Stomach smooth muscle (tissue), 2 donors: ENCODE data around the gene C3orf22.

Source experiments
- H3K27ac ChIP-seq: one replicate; pipeline ENCODE4 v1.7.0; 2013; ENCODE audit warnings: mild to moderate bottlenecking, low read length, inconsistent platforms
- H3K27me3 ChIP-seq, 2 donors: one replicate each; pipeline ENCODE4 v1.7.0; 2013; ENCODE audit warnings: low read length in 2 of 2; ENCODE audit not compliant: insufficient read depth in 2 of 2, control insufficient read depth in 1 of 2
- H3K36me3 ChIP-seq, 2 donors: one replicate each; pipeline ENCODE4 v1.7.0; 2013; ENCODE audit warnings: low read length in 2 of 2; ENCODE audit not compliant: control insufficient read depth in 2 of 2, insufficient read depth in 2 of 2
- H3K4me1 ChIP-seq: one replicate; pipeline ENCODE4 v1.7.0; 2013; ENCODE audit warnings: low read length; ENCODE audit not compliant: control insufficient read depth, insufficient read depth
- H3K4me3 ChIP-seq, 2 donors: one replicate each; pipeline ENCODE4 v1.7.0; 2013; ENCODE audit warnings: low read length in 2 of 2
- H3K9ac ChIP-seq, 2 donors: one replicate each; pipeline ENCODE4 v1.7.0; 2013; ENCODE audit warnings: low read length in 2 of 2, mild to moderate bottlenecking in 1 of 2
- H3K9me3 ChIP-seq, 2 donors: one replicate each; pipeline ENCODE4 v1.7.0; 2013; ENCODE audit warnings: low read length in 2 of 2; ENCODE audit not compliant: control insufficient read depth in 2 of 2
- donor health status: healthy.
- donor health status: Pancreatic carcinoma.

The C3orf22 gene

DNA sequence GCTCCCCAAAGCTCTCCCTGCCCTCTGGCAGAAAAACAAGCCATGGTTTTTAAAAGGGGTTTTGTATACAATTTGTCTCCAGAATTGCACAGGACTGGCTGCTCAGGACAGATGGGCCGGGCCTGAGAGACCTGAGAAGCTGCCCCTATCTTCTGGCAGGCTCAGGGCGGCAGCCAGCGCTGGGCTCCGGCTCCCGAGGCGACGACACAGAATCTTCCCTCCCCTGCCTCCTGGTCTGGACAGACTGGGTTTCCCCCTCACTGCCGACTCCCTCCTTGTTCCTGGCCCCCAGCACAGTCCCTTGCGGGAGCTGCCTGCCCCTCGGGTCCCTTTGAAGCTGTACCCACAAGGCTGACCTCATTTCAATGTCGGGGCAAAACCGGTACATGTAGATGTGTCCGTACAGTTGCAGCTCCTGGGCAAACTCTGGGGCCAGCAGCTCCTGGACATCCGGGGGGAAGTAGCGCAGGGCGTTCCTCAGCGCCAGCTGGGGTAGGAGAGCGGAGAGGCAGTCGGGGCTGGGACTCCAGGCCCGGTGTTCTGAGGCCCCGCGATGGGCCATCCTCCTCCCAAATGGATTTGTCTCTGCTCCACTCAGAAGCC lies 48.3 kb downstream of the C3orf22 start:
- Histone ChIP-seq H3K9me3 (no peaks in the 10 kb centered on the region), H3K4me1 (peaks cover 13% of the 10 kb centered on the region), H3K9ac (peak overlapping the region in 1 of 2 donors; percentile 42), H3K27me3 (no peaks in the 10 kb centered on the region), H3K4me3 (peak overlapping the region in 1 of 2 donors; percentile 35), H3K27ac (peak overlapping the region; percentile 58), H3K36me3 (no peaks in the 10 kb centered on the region)

DNA sequence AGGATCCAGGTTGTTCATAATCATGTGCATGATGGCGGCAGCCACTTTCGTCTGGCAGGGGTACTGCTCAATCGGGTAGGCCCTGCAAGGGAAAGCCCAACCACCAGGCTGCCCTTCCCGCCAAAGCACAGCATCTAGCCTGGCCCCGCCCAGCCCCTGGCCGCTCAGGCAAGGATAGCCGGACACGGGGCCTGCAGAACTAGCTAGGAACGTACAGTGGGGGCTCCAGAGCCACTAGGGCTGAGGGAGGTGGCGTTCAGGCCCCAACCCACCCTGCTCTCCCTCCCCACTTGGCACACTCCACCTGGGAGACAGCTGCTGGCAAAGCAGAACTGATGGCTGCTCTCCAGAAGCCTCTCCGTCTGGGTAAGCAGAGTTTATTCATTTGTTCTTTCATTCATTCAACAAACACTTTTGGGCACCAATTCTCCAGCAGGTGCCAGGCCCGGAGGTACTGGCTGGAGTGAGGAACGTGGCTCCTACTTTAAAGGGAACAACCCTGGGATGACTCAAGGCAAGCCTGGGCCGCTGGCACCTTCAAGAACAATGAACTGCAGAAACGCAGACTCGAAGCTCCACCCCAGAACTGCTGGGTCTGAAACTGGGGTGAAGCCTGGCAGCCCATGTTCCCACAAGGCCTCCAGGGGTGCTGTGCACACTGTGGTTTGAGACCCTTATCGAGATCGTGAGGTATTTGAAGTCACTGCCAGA lies 49.0 kb downstream of the C3orf22 start:
- Histone ChIP-seq H3K4me3 (peak overlapping the region in 1 of 2 donors; percentile 35), H3K4me1 (peaks cover 13% of the 10 kb centered on the region), H3K9ac (peak overlapping the region in 1 of 2 donors; percentile 42), H3K36me3 (no peaks in the 10 kb centered on the region), H3K27ac (peak overlapping the region; percentile 58), H3K9me3 (no peaks in the 10 kb centered on the region), H3K27me3 (peaks cover 0 to 3% of the 10 kb centered on the region in 2 donors)

DNA sequence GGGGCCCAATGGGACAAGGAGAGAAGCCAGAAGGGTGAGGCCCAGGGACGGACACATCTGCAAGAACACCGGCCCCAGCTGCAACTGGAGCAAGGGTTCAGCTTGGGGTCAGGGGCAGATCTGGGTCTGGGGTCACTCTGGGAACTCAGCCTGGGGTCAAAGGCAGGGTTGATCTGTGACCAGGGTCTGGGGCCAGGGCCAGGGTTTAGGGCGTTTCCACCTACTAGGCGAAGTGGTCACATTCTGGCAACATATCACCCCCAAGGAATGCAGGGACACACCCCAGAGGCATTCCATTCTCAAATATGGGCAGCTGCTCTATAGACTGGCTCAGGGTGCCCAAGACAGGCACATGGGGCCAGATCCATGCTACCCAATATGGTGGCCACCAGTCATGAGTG lies 50.2 kb downstream of the C3orf22 start:
- no peak overlapping the region for H3K9ac ChIP-seq
- H3K36me3 ChIP-seq: no peaks in the 10 kb centered on the region
- H3K27ac ChIP-seq: no peak overlapping the region
- no peak overlapping the region for H3K4me3 ChIP-seq
- peaks cover 0 to 3% of the 10 kb centered on the region in 2 donors for H3K27me3 ChIP-seq
- peaks cover 13% of the 10 kb centered on the region for H3K4me1 ChIP-seq
- no peaks in the 10 kb centered on the region for H3K9me3 ChIP-seq

DNA sequence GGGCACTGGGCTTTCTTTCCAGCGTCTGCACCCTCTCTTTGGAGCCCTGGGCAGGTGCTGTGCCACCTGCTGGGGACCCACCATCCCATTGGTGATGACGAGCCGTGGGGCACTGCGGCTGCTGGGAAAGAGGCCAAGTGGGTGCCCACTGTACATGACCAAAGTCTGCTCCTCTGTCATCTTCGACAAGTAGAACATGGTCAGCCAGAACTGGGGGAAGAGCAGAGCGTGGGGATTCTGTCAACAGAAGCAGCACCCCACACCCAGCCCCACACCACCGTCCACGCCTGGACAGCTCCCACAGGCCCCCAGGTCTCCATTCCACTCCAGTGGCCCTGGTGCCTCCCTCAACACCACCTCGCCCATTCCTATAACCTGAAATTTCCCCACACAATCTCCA lies 50.8 kb downstream of the C3orf22 start:
- H3K36me3 ChIP-seq: no peaks in the 10 kb centered on the region
- H3K4me1 ChIP-seq: peaks cover 13% of the 10 kb centered on the region
- no peak overlapping the region for H3K9ac ChIP-seq
- H3K27ac ChIP-seq: no peak overlapping the region
- peaks cover 0 to 3% of the 10 kb centered on the region in 2 donors for H3K27me3 ChIP-seq
- H3K9me3 ChIP-seq: no peaks in the 10 kb centered on the region
- no peak overlapping the region for H3K4me3 ChIP-seq

DNA sequence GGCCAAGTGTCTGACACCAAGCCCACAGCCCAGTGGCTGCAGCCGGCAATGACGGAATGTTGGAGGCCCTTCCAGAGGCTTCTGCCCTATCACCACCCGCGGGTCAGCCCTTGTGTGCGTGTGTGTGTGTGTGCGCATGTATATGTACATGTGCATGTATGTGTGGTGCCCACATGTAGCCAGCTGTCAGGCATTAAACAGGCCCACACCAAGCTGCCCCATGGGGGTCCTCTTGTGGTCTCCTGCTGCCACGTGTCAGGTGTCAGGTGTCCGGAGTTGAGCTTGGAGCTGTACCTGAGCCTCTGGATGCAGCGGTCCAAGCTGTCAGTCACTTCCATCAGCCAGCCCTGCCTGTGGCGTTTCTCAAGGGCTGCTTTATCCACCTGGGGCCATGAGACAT lies 55.0 kb downstream of the C3orf22 start:
- H3K9ac ChIP-seq: no peak overlapping the region
- no peak overlapping the region for H3K4me3 ChIP-seq
- no peaks in the 10 kb centered on the region for H3K4me1 ChIP-seq
- peaks cover 0 to 3% of the 10 kb centered on the region in 2 donors for H3K9me3 ChIP-seq
- peaks cover 0 to 3% of the 10 kb centered on the region in 2 donors for H3K27me3 ChIP-seq
- H3K36me3 ChIP-seq: no peaks in the 10 kb centered on the region
- no peak overlapping the region for H3K27ac ChIP-seq

DNA sequence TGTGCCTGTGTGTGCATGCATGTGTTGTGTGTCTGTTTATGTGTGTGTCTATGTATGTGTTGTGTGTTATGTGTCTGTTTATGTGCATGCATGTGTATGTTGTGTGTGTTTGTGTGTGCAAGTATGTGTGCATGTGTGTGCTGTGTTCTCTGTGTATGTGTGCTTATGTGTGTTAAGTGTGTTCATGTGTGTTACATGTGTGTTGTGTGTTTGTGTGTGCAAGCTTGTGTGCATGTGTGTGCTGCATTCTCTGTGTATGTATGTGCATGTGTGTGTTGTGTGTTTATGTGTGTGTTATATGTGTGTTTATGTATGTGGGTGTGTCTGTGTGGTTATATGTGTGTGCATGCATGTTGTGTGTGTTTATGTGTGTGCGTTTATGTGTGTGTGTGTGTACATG lies 56.1 kb downstream of the C3orf22 start:
- H3K36me3 ChIP-seq: no peaks in the 10 kb centered on the region
- no peak overlapping the region for H3K4me3 ChIP-seq
- no peaks in the 10 kb centered on the region for H3K4me1 ChIP-seq
- H3K27ac ChIP-seq: no peak overlapping the region
- peaks cover 0 to 3% of the 10 kb centered on the region in 2 donors for H3K9me3 ChIP-seq
- H3K9ac ChIP-seq: no peak overlapping the region
- H3K27me3 ChIP-seq: peaks cover 0 to 3% of the 10 kb centered on the region in 2 donors

DNA sequence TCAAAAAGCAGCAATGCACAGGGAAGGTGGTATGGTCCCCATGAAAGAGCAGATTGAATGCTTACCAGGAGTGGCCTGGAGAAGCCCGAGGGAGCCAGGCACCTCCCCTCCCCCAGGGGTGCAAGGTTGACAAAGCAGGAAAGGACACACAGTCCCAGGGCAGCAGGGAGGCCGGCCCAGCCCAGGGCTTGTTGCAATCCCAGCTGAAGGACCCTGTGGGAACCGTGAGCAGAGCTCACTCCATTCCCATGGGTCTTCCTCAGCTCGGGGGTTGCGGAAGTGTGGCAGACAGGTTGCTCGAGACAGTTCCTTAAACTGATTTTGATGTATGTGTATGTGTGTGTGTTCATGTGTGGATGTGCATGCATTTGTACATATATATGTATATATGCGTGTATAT lies 57.0 kb downstream of the C3orf22 start:
- Histone ChIP-seq H3K36me3 (no peaks in the 10 kb centered on the region), H3K4me3 (no peak overlapping the region), H3K4me1 (no peaks in the 10 kb centered on the region)

DNA sequence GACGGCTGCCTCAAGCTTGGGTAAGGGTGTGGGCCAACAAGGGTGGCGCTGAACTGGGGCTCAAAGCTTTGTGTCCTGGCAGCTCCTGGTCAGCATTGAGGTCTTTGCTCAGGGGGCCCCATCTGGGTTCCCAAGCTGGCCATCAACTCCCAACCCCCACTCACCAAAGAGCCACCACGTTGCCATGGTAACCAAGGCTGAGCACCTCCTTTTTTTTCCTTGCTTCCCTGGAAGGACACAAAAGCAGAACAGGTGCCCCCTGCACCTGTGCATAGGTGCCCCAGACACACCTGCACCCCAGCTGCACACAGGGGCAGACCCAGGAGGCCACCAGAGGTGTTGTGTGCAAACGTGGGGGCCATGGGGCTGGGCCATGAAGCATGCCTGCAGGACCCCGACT lies 57.7 kb downstream of the C3orf22 start:
- H3K27me3 ChIP-seq: peaks cover 0 to 3% of the 10 kb centered on the region in 2 donors
- no peak overlapping the region for H3K4me3 ChIP-seq
- peaks cover 0 to 3% of the 10 kb centered on the region in 2 donors for H3K9me3 ChIP-seq
- no peaks in the 10 kb centered on the region for H3K36me3 ChIP-seq
- no peak overlapping the region for H3K9ac ChIP-seq
- H3K4me1 ChIP-seq: no peaks in the 10 kb centered on the region
- no peak overlapping the region for H3K27ac ChIP-seq

More for the DNA sequence above, 57.0 kb downstream of the C3orf22 start:
- Histone ChIP-seq H3K9ac (no peak overlapping the region), H3K27ac (no peak overlapping the region), H3K9me3 (peaks cover 0 to 3% of the 10 kb centered on the region in 2 donors), H3K27me3 (peaks cover 0 to 3% of the 10 kb centered on the region in 2 donors)

DNA sequence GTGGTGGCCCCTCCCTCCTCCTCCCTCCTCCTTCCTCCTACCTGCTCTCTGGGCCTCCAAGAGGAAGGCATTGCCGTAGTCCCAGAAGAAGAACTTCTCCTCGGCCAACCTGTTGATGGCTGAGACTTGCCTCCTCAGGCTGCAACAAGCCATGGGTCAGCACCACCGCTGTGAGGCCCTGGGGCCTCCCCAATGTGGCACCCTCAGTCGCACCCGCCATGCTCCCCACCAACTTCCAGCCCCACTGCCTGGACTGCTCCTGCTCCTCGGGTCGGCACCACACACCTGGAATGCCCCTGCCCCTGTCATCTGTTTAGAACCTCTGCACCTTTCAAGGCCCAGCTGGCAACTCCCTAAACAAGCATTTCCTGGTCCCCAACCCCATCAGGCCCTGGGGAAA lies 58.7 kb downstream of the C3orf22 start:
- no peak overlapping the region for H3K27ac ChIP-seq
- peaks cover 0 to 2% of the 10 kb centered on the region in 2 donors for H3K27me3 ChIP-seq
- H3K9me3 ChIP-seq: peaks cover 0 to 3% of the 10 kb centered on the region in 2 donors
- H3K4me1 ChIP-seq: no peaks in the 10 kb centered on the region
- no peak overlapping the region for H3K4me3 ChIP-seq
- H3K9ac ChIP-seq: no peak overlapping the region
- H3K36me3 ChIP-seq: no peaks in the 10 kb centered on the region
